Kidney (tissue), 14 donors: Measurements from ENCODE around the gene CILP2. TPM values are rescaled to one million over a fixed set of nuclear protein-coding genes. Genes with fewer than 3 reads are reported as not detected.

ENCODE experiments used
- DNase-seq, 5 donors: peaks; one replicate each; pipeline ENCODE4 v3.0.0-alpha.2; 2013 to 2020
- FAIRE-seq: peaks from 2 replicates; lab custom pipeline; 2012; peaks lifted over from hg19 to GRCh38; lab: Jason Lieb, UNC
- H3K27ac ChIP-seq, 2 donors: one replicate each; pipeline ENCODE4 v1.7.0; 2013; ENCODE audit warnings: low read depth in 2 of 2, low read length in 2 of 2, inconsistent platforms in 1 of 2
- H3K27me3 ChIP-seq: one replicate; pipeline ENCODE4 v1.7.1; 2013; ENCODE audit warnings: low read length, inconsistent platforms; ENCODE audit not compliant: control insufficient read depth, insufficient read depth
- H3K36me3 ChIP-seq, 3 donors: one replicate each; pipeline versions ENCODE4 v1.7.0 to v1.7.1; 2013; ENCODE audit warnings: low read length in 3 of 3, control low read depth in 1 of 3, inconsistent platforms in 1 of 3; ENCODE audit not compliant: insufficient read depth in 3 of 3, control insufficient read depth in 2 of 3
- H3K4me1 ChIP-seq, 3 donors: one replicate each; pipeline versions ENCODE4 v1.7.0 to v1.7.1; 2013; ENCODE audit warnings: low read length in 3 of 3, inconsistent platforms in 1 of 3, low read depth in 1 of 3; ENCODE audit not compliant: control insufficient read depth in 2 of 3, insufficient read depth in 2 of 3
- H3K4me3 ChIP-seq, 3 donors: one replicate each; pipeline versions ENCODE4 v1.7.0 to v1.8.1; 2013; ENCODE audit warnings: low read length in 3 of 3, control low read depth in 1 of 3, inconsistent platforms in 1 of 3
- H3K9ac ChIP-seq, 3 donors: one replicate each; pipeline versions ENCODE4 v1.7.0 to v1.7.1; 2013; ENCODE audit warnings: low read length in 3 of 3, control low read depth in 1 of 3, inconsistent platforms in 1 of 3
- H3K9me3 ChIP-seq, 3 donors: one replicate each; pipeline versions ENCODE4 v1.7.0 to v1.7.1; 2013; ENCODE audit warnings: low read length in 3 of 3, control low read depth in 1 of 3, inconsistent platforms in 1 of 3; ENCODE audit not compliant: control insufficient read depth in 2 of 3, insufficient read depth in 1 of 3
- intact Hi-C: fragments of 100-400 bp; cut with DNase I; formaldehyde crosslinking; loops from one replicate; pipeline ENCODE4 v1.11.1; 2022
- polyA plus RNA-seq: library from polyadenylated mRNA; stranded (reverse); fragments of 350-450 nt; fragmentation: Illumina TruSeq; extraction: RNeasy Lipid Tissue Mini Kit (QIAGEN cat#74804); gene quantifications from one replicate; pipeline ENCODE4 v1.2.3, GENCODE V29; 2014; ENCODE audit warnings: low read depth, low replicate concordance; ENCODE audit not compliant: insufficient read depth
- total RNA-seq: library from RNA; stranded (reverse); fragmentation: NEBNext Ultra II Directional; extraction: Animal tissue kit (Norgen Biotek cat#: 25700); gene quantifications from one replicate; pipeline ENCODE4 v1.2.1, GENCODE V29; 2021
- TF ChIP-seq, protein P1 (sequence below): IDR thresholded peaks from 3 replicates; pipeline ENCODE4 v1.5.1; 2012; ENCODE audit warnings: mild to moderate bottlenecking, moderate library complexity, borderline replicate concordance; ENCODE audit not compliant: insufficient read depth; ENCODE audit errors: extremely low read depth
- donor health status: control.
- donor health status: control.
- donor health status: control.
- donor health status: control.
- donor health status: control.
- donor health status: DM: yes; HTN: yes; CAD: no.
- donor health status: Normal renal cell carcinoma (clear cell type).

The CILP2 gene
- total and polyA plus RNA-seq, 2 donors from 2014 or later = 0.41 TPM; not detected in 1

DNA sequence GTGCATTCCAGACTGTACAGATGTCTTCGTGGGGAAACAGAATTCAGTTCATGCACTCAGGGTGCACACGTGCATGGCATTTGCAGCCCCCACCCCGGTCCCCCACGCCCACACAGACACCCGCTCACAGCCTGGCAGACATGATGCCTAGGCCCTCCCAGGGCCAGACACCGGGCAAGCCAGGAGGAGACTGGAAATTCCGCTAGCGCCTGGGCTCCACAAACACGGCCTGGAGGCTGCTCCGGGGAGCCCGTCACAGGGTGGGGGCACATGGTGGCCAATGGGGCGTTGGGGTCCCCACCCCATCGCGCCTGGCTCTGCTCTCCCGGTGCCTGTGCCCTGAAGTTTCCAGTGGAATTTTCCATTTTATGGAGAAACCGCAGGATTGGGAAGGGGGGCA lies 3.6 kb downstream of the CILP2 start:
- peaks cover 18% of the 10 kb centered on the region for H3K27me3 ChIP-seq
- intact Hi-C loops = no loop called here

DNA sequence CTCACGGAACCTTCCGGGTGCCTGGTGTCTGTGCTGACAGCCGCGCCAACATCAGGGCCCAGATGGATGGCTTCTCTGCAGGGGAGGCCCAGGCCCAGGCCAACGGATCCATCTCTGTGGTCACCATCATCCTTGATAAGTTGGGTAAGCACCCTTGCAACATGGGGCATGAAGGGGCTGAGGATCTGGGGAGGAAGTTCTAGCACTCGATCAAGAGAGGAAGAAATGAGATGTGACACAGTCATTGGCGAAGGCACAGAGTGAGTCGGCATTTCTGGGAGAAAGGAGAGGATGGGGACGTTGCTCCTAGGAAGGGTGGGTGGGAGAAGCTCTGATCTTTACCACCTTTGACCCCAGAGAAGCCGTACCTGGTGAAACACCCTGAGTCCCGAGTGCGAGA lies 4.4 kb downstream of the CILP2 start:
- no peaks in the 10 kb centered on the region for H3K9me3 ChIP-seq
- no peak overlapping the region for H3K27ac ChIP-seq
- DNase-seq (no peak), FAIRE-seq (no peak)
- H3K36me3 ChIP-seq = no peaks in the 10 kb centered on the region
- H3K27me3 ChIP-seq = peaks cover 18% of the 10 kb centered on the region
- TF ChIP-seq, protein P1, sequence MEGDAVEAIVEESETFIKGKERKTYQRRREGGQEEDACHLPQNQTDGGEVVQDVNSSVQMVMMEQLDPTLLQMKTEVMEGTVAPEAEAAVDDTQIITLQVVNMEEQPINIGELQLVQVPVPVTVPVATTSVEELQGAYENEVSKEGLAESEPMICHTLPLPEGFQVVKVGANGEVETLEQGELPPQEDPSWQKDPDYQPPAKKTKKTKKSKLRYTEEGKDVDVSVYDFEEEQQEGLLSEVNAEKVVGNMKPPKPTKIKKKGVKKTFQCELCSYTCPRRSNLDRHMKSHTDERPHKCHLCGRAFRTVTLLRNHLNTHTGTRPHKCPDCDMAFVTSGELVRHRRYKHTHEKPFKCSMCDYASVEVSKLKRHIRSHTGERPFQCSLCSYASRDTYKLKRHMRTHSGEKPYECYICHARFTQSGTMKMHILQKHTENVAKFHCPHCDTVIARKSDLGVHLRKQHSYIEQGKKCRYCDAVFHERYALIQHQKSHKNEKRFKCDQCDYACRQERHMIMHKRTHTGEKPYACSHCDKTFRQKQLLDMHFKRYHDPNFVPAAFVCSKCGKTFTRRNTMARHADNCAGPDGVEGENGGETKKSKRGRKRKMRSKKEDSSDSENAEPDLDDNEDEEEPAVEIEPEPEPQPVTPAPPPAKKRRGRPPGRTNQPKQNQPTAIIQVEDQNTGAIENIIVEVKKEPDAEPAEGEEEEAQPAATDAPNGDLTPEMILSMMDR = no peak
- H3K4me3 ChIP-seq = no peak overlapping the region
- H3K4me1 ChIP-seq = peaks cover 0 to 17% (median 5%) of the 10 kb centered on the region in 3 donors
- intact Hi-C loops = no loop called here
- no peak overlapping the region for H3K9ac ChIP-seq

More for the DNA sequence above, 3.6 kb downstream of the CILP2 start:
- FAIRE-seq (no peak), DNase-seq (no peak)
- Histone ChIP-seq H3K4me1 (peaks cover 0 to 17% (median 5%) of the 10 kb centered on the region in 3 donors), H3K9ac (no peak overlapping the region), H3K4me3 (no peak overlapping the region), H3K27ac (no peak overlapping the region), H3K9me3 (no peaks in the 10 kb centered on the region), H3K36me3 (no peaks in the 10 kb centered on the region)
- TF ChIP-seq, protein P1 = no peak

DNA sequence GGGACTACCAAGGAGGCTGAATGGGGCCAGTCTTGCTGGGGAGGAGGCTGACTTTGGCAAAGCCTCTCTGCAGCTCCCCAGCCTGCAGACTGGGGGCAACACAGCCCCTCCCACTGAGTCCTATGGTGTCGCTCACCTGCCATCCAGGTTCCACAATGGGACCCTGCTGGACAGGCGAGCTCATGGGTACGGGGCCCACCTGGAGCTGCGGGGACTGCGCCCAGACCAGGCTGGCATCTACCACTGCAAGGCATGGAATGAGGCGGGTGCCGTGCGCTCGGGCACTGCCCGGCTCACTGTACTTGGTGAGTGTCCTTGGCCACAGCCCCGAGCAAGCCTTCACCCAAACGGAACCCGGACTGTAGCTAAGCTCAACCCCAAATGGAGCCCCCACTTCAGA lies 5.0 kb downstream of the CILP2 start:
- Histone ChIP-seq H3K4me1 (peaks cover 0 to 14% (median 5%) of the 10 kb centered on the region in 3 donors), H3K9ac (no peak overlapping the region), H3K4me3 (no peak overlapping the region), H3K27ac (no peak overlapping the region), H3K27me3 (peaks cover 15% of the 10 kb centered on the region), H3K9me3 (no peaks in the 10 kb centered on the region), H3K36me3 (no peaks in the 10 kb centered on the region)
- DNase-seq (peak in 2 of 5 donors; percentile 25 to 65), FAIRE-seq (no peak)
- TF ChIP-seq, protein P1 = no peak
- intact Hi-C loops = no loop called here

DNA sequence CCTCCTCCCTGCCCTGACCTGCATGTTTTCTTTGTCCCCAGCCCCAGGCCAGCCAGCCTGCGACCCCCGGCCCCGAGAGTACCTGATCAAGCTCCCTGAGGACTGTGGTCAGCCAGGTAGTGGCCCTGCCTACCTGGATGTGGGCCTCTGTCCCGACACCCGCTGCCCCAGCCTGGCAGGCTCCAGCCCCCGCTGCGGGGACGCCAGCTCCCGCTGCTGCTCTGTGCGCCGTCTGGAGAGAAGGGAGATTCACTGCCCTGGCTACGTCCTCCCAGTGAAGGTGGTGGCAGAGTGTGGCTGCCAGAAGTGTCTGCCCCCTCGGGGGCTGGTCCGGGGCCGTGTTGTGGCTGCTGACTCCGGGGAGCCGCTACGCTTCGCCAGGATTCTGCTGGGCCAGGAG lies 5.6 kb downstream of the CILP2 start:
- H3K27ac ChIP-seq = no peak overlapping the region
- FAIRE-seq (no peak), DNase-seq (peak in 2 of 5 donors; percentile 37 to 60)
- intact Hi-C loops = no loop called here
- H3K27me3 ChIP-seq = peaks cover 13% of the 10 kb centered on the region
- H3K4me3 ChIP-seq = no peak overlapping the region
- no peak overlapping the region for H3K9ac ChIP-seq
- H3K9me3 ChIP-seq = no peaks in the 10 kb centered on the region
- H3K4me1 ChIP-seq = peaks cover 0 to 10% (median 0%) of the 10 kb centered on the region in 3 donors
- no peaks in the 10 kb centered on the region for H3K36me3 ChIP-seq
- TF ChIP-seq, protein P1 = no peak
